HepG2 (cell line): ENCODE data around the gene KCNMA1.

ENCODE experiments used
- EED ChIP-seq: sonication (generic); formaldehyde crosslinking; IDR thresholded peaks from 2 replicates; pipeline ENCODE4 v1.5.0; 2020; ENCODE audit warnings: mild to moderate bottlenecking, missing genetic modification reagents
- KLF16 ChIP-seq, 2 experiments: sonication (generic) in 1 of 2; formaldehyde crosslinking in 1 of 2; IDR thresholded peaks; 2 replicates each; pipeline versions ENCODE4 v1.6.1 to v1.8.0; 2016 to 2023; ENCODE audit warnings: missing genetic modification reagents in 2 of 2, missing compliant biosample characterization in 1 of 2
- NFYB ChIP-seq: sonication (generic); formaldehyde crosslinking; IDR thresholded peaks from 2 replicates; pipeline ENCODE4 v1.4.0; 2020; ENCODE audit warnings: missing genetic modification reagents
- POLR2A ChIP-seq, 2 experiments: IDR thresholded peaks; 2 replicates each; pipeline ENCODE4 v1.6.1; 2011; ENCODE audit warnings: low read depth in 2 of 2, low read length in 2 of 2, mild to moderate bottlenecking in 1 of 2, moderate library complexity in 1 of 2; ENCODE audit not compliant: insufficient read depth in 1 of 2
- POLR2AphosphoS5 ChIP-seq: IDR thresholded peaks from 2 replicates; pipeline ENCODE4 v1.6.1; 2012; ENCODE audit warnings: low read depth, low read length
- RFX3 ChIP-seq: IDR thresholded peaks from 2 replicates; pipeline ENCODE4 v1.6.1; 2016; ENCODE audit warnings: missing biosample characterization, missing genetic modification reagents
- TF ChIP-seq, protein P1 (sequence below): sonication (generic); formaldehyde crosslinking; IDR thresholded peaks from 2 replicates; pipeline ENCODE4 v1.5.0; 2020; ENCODE audit warnings: mild to moderate bottlenecking, missing genetic modification reagents, moderate library complexity
- TF ChIP-seq, protein P2 (sequence below): sonication (generic); formaldehyde crosslinking; IDR thresholded peaks from 2 replicates; pipeline ENCODE4 v1.5.1; 2020; ENCODE audit warnings: mild to moderate bottlenecking, missing genetic modification reagents, moderate library complexity
- TF ChIP-seq, protein P3 (sequence below): IDR thresholded peaks from 2 replicates; pipeline ENCODE4 v1.6.1; 2016; ENCODE audit warnings: missing compliant biosample characterization, missing genetic modification reagents, borderline replicate concordance

DNA sequence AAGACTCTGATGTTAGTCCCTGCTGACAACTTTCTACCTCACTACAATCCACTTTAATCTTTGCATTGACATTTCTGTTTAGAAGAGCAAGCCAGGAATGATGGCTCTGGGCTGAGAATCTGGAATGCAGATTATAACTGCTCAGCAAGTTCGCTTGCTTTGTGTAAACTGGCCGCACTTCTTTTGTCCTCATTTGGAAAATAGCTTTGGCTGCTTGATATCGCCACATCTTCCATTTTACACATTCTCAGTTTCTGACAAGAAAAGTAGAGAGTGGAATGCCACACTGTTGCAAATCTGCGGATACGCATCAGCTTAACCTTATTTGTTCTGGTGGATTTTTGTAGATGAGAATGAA, 429.8 kb downstream of the KCNMA1 start:
- TF ChIP-seq, protein P1, sequence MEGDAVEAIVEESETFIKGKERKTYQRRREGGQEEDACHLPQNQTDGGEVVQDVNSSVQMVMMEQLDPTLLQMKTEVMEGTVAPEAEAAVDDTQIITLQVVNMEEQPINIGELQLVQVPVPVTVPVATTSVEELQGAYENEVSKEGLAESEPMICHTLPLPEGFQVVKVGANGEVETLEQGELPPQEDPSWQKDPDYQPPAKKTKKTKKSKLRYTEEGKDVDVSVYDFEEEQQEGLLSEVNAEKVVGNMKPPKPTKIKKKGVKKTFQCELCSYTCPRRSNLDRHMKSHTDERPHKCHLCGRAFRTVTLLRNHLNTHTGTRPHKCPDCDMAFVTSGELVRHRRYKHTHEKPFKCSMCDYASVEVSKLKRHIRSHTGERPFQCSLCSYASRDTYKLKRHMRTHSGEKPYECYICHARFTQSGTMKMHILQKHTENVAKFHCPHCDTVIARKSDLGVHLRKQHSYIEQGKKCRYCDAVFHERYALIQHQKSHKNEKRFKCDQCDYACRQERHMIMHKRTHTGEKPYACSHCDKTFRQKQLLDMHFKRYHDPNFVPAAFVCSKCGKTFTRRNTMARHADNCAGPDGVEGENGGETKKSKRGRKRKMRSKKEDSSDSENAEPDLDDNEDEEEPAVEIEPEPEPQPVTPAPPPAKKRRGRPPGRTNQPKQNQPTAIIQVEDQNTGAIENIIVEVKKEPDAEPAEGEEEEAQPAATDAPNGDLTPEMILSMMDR (CRISPR knock-in tag), result no peak
- TF ChIP-seq RFX3 (CRISPR knock-in tag), result no peak
- TF ChIP-seq POLR2A (IDR thresholded peaks at IDR 0.05; ENCODE audit: insufficient read depth in 1 of 2, low read depth in 2 of 2, low read length in 2 of 2), result no peak
- TF ChIP-seq, protein P2, sequence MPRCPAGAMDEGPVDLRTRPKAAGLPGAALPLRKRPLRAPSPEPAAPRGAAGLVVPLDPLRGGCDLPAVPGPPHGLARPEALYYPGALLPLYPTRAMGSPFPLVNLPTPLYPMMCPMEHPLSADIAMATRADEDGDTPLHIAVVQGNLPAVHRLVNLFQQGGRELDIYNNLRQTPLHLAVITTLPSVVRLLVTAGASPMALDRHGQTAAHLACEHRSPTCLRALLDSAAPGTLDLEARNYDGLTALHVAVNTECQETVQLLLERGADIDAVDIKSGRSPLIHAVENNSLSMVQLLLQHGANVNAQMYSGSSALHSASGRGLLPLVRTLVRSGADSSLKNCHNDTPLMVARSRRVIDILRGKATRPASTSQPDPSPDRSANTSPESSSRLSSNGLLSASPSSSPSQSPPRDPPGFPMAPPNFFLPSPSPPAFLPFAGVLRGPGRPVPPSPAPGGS (CRISPR knock-in tag), result no peak
- TF ChIP-seq EED (CRISPR knock-in tag), result no peak
- no peak for TF ChIP-seq POLR2AphosphoS5
- no peak for TF ChIP-seq KLF16 (CRISPR knock-in tag; IDR thresholded peaks at IDR 0.05)
- TF ChIP-seq, protein P3, sequence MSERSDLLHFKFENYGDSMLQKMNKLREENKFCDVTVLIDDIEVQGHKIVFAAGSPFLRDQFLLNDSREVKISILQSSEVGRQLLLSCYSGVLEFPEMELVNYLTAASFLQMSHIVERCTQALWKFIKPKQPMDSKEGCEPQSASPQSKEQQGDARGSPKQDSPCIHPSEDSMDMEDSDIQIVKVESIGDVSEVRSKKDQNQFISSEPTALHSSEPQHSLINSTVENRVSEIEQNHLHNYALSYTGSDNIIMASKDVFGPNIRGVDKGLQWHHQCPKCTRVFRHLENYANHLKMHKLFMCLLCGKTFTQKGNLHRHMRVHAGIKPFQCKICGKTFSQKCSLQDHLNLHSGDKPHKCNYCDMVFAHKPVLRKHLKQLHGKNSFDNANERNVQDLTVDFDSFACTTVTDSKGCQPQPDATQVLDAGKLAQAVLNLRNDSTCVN (CRISPR knock-in tag), result no peak
- TF ChIP-seq NFYB (CRISPR knock-in tag), result no peak
